Panc1 (cell line): Measurements from ENCODE around the gene MFSD6. TPM values are rescaled to one million over a fixed set of nuclear protein-coding genes. Genes with fewer than 3 reads are reported as not detected.

Source experiments
- ATAC-seq: fragments of 200-7000 bp; cut with Tn5 transposase; 2 replicates; pipeline ENCODE4 v1.9.1; 2020; ENCODE audit warnings: mild to moderate bottlenecking, moderate library complexity
- BruUV-seq: library from RNA; stranded (reverse); fragments of 400-500 nt; replicated peaks from 2 replicates; lab custom pipeline; 2021; lab: Mats Ljungman, UMichigan
- CTCF ChIA-PET: fragments of 300-600 bp; sonication (Branson Sonifier 250); formaldehyde crosslinking; loops from one replicate; lab custom pipeline; 2022; ENCODE audit warnings: antibody characterized with exemption; lab: Charles Lee
- POLR2A ChIA-PET: fragments of 300-600 bp; sonication (Branson Sonifier 250); formaldehyde crosslinking; loops from one replicate; lab custom pipeline; 2022; ENCODE audit warnings: antibody characterized with exemption; lab: Charles Lee
- DNase-seq: peaks from one replicate; pipeline ENCODE4 v3.0.0-alpha.2; 2010; ENCODE audit warnings: low read depth, low spot score
- H3K27ac ChIP-seq: 2 replicates; pipeline ENCODE4 v1.5.1; 2011; ENCODE audit warnings: mild to moderate bottlenecking, low read length, inconsistent platforms
- H3K27me3 ChIP-seq: fragments of 200-500 bp; sonication (Bioruptor generic); 2 replicates; pipeline ENCODE4 v1.6.0; 2014; ENCODE audit warnings: low read length, inconsistent platforms; ENCODE audit not compliant: control insufficient read depth, insufficient read depth
- H3K36me3 ChIP-seq: fragments of 200-500 bp; sonication (Bioruptor generic); 2 replicates; pipeline ENCODE4 v1.5.1; 2014; ENCODE audit warnings: inconsistent platforms, mild to moderate bottlenecking, low read length, moderate library complexity; ENCODE audit not compliant: control insufficient read depth, insufficient read depth
- H3K4me1 ChIP-seq: 2 replicates; pipeline ENCODE4 v1.5.1; 2011; ENCODE audit warnings: inconsistent platforms, mild to moderate bottlenecking, low read length, moderate library complexity; ENCODE audit not compliant: control insufficient read depth, insufficient read depth
- H3K4me3 ChIP-seq, 2 experiments: 2 replicates each; pipeline ENCODE4 v1.5.1; 2011 to 2012; ENCODE audit warnings: low read depth in 2 of 2, low read length in 2 of 2, mild to moderate bottlenecking in 2 of 2, inconsistent platforms in 1 of 2, moderate library complexity in 1 of 2
- H3K9me3 ChIP-seq: fragments of 200-500 bp; sonication (Bioruptor generic); 2 replicates; pipeline ENCODE4 v1.5.1; 2014; ENCODE audit warnings: low read depth, mild to moderate bottlenecking, inconsistent platforms, low read length, moderate library complexity; ENCODE audit not compliant: control insufficient read depth, insufficient read depth
- CTCF ChIP-seq: fragments of 450-650 bp; IDR thresholded peaks from 2 replicates; pipeline ENCODE4 v1.5.1; 2017; ENCODE audit warnings: mild to moderate bottlenecking
- POLR2AphosphoS5 ChIP-seq: IDR thresholded peaks from 2 replicates; pipeline ENCODE4 v1.6.1; 2012; ENCODE audit warnings: mild to moderate bottlenecking, low read depth, low read length, moderate library complexity
- REST ChIP-seq, 2 experiments: IDR thresholded peaks; 2 replicates each; pipeline ENCODE4 v1.6.1; 2011 to 2012; ENCODE audit warnings: low read depth in 2 of 2, control low read depth in 1 of 2, low read length in 1 of 2, mild to moderate bottlenecking in 1 of 2, moderate library complexity in 1 of 2; ENCODE audit not compliant: insufficient read depth in 1 of 2
- SIN3A ChIP-seq: IDR thresholded peaks from 2 replicates; pipeline ENCODE4 v1.6.1; 2012; ENCODE audit warnings: low read depth, mild to moderate bottlenecking, low read length, moderate library complexity, borderline replicate concordance; ENCODE audit not compliant: insufficient read depth
- TCF7L2 ChIP-seq: IDR thresholded peaks from 2 replicates; pipeline ENCODE4 v1.6.1; 2011; ENCODE audit warnings: mild to moderate bottlenecking, low read depth, low read length, inconsistent platforms
- in situ Hi-C: cut with HindIII; loops from 2 replicates; pipeline ENCODE4 v1.10.0; 2016; ENCODE audit warnings: low sequenced_read_pairs, low pct_unique_long_range_greater_than_20kb
- intact Hi-C: fragments of 100-400 bp; cut with micrococcal nuclease; formaldehyde crosslinking; loops from one replicate; pipeline ENCODE4 v1.10.0; 2022; ENCODE audit not compliant: unreplicated experiment
- total RNA-seq: library from RNA; stranded (reverse); gene quantifications from one replicate; pipeline ENCODE4 v1.2.1, GENCODE V29; 2021; ENCODE audit not compliant: unreplicated experiment

The MFSD6 gene
- total RNA-seq, 1 experiment from 2014 or later = 10.4 TPM

- ChIA-PET CTCF (no interaction called here), POLR2A (no interaction called here)
- Histone ChIP-seq H3K4me3 (no peak overlapping the region), H3K36me3 (no peaks in the 10 kb centered on the region), H3K9me3 (no peaks in the 10 kb centered on the region), H3K27me3 (no peaks in the 10 kb centered on the region), H3K27ac (no peak overlapping the region), H3K4me1 (no peaks in the 10 kb centered on the region)
- in situ Hi-C loops (no loop called here), intact Hi-C loops (no loop called here)
- BruUV-seq = no TSS peak
- no peak for ATAC-seq
- DNase-seq = no peak
- TF ChIP-seq CTCF = no peak
- no peak for TF ChIP-seq POLR2AphosphoS5
- no peak for TF ChIP-seq TCF7L2
- no peak for TF ChIP-seq SIN3A
- no peak for TF ChIP-seq REST (IDR thresholded peaks at IDR 0.05; ENCODE audit: insufficient read depth in 1 of 2, low read depth in 2 of 2, low read length in 1 of 2)
These were observed 80.5 kb downstream of the MFSD6 start for GRCh38 chr2:190488516-190489233.

GRCh38 chr2:190489475-190489874 lies 81.3 kb downstream of the MFSD6 start:
- no peak for ATAC-seq
- BruUV-seq = no TSS peak
- intact Hi-C loops (no loop called here), in situ Hi-C loops (no loop called here)
- ChIA-PET CTCF (no interaction called here), POLR2A (no interaction called here)
- no peaks in the 10 kb centered on the region for H3K27me3 ChIP-seq
- H3K9me3 ChIP-seq = no peaks in the 10 kb centered on the region
- no peak for DNase-seq
- no peak overlapping the region for H3K27ac ChIP-seq
- no peaks in the 10 kb centered on the region for H3K36me3 ChIP-seq
- no peak for TF ChIP-seq SIN3A
- no peak for TF ChIP-seq REST (IDR thresholded peaks at IDR 0.05; ENCODE audit: insufficient read depth in 1 of 2, low read depth in 2 of 2, low read length in 1 of 2)
- TF ChIP-seq CTCF = no peak
- no peak for TF ChIP-seq POLR2AphosphoS5
- H3K4me1 ChIP-seq = no peaks in the 10 kb centered on the region
- no peak overlapping the region for H3K4me3 ChIP-seq
